HCT116 (cell line): ENCODE results near the gene USP21. TPM values are rescaled to one million over a fixed set of nuclear protein-coding genes. Genes with fewer than 3 reads are reported as not detected.

Source experiments
- ATAC-seq: fragments of 200-7000 bp; cut with Tn5 transposase; 2 replicates; pipeline ENCODE4 v1.9.1; 2020; ENCODE audit warnings: mild to moderate bottlenecking, moderate library complexity
- BruUV-seq: library from RNA; stranded (reverse); fragments of 400-500 nt; replicated peaks from 2 replicates; lab custom pipeline; 2021; lab: Mats Ljungman, UMichigan
- CTCF ChIA-PET: fragments of 300-600 bp; sonication (Branson Sonifier 250); formaldehyde crosslinking; loops from one replicate; lab custom pipeline; 2021; ENCODE audit warnings: antibody characterized with exemption; lab: Charles Lee
- POLR2A ChIA-PET: fragments of 300-600, 350-600 bp; sonication (Branson Sonifier 250); formaldehyde crosslinking; loops from one replicate; lab custom pipeline; 2021; ENCODE audit warnings: antibody characterized with exemption; lab: Charles Lee
- RAD21 ChIA-PET, 2 experiments: fragments of 300-600 bp; sonication (Branson Sonifier 250); formaldehyde crosslinking; loops; one replicate each; lab custom pipeline; 2023; ENCODE audit warnings: low total read pairs in 2 of 2; ENCODE audit not compliant: uncharacterized antibody in 2 of 2, unreplicated experiment in 2 of 2, low non-redundant PET in 1 of 2; lab: Charles Lee
- DNase-seq: peaks from one replicate; pipeline ENCODE4 v3.0.0-alpha.2; 2010; ENCODE audit warnings: low read depth, low spot score
- H2AFZ ChIP-seq: fragments of 200-600 bp; shearing (Covaris generic), sonication (generic); 2 replicates; pipeline ENCODE4 v1.6.1; 2017; ENCODE audit warnings: low read depth, mixed run types, mixed read lengths, antibody characterized with exemption, low read length; ENCODE audit not compliant: poor library complexity, severe bottlenecking
- H3K27ac ChIP-seq: 2 replicates; pipeline ENCODE4 v1.5.1; 2012; ENCODE audit warnings: low read depth, low read length
- H3K27me3 ChIP-seq: fragments of 200-600 bp; sonication (generic); 2 replicates; pipeline ENCODE4 v1.6.1; 2016; ENCODE audit warnings: mixed run types, low read length, mixed read lengths; ENCODE audit not compliant: insufficient read depth
- H3K36me3 ChIP-seq, 2 experiments: fragments of 200-500 bp in 1 of 2; fragments of 200-600 bp in 1 of 2; sonication (Bioruptor generic) in 1 of 2; sonication (generic) in 1 of 2; 2 replicates each; pipeline versions ENCODE4 v1.5.1 to v1.6.1; 2014 to 2016; ENCODE audit warnings: low read length in 2 of 2, inconsistent platforms in 1 of 2, mixed read lengths in 1 of 2, mixed run types in 1 of 2; ENCODE audit not compliant: insufficient read depth in 2 of 2, control insufficient read depth in 1 of 2
- H3K4me1 ChIP-seq, 2 experiments: fragments of 200-600 bp in 1 of 2; sonication (generic) in 1 of 2; 2 replicates each; pipeline versions ENCODE4 v1.5.1 to v1.6.1; 2012 to 2017; ENCODE audit warnings: low read length in 2 of 2, inconsistent platforms in 1 of 2, mild to moderate bottlenecking in 1 of 2, mixed read lengths in 1 of 2, mixed run types in 1 of 2, moderate library complexity in 1 of 2; ENCODE audit not compliant: insufficient read depth in 2 of 2, control insufficient read depth in 1 of 2
- H3K4me2 ChIP-seq: fragments of 200-600 bp; sonication (generic); 2 replicates; pipeline ENCODE4 v1.6.1; 2017; ENCODE audit warnings: mixed run types, low read length, mixed read lengths
- H3K4me3 ChIP-seq, 2 experiments: fragments of 200-600 bp in 1 of 2; sonication (generic) in 1 of 2; replicated peaks in 1 of 2; 2 replicates each; pipeline ENCODE4 v1.5.1; 2011 to 2016; ENCODE audit warnings: low read length in 2 of 2, control low read depth in 1 of 2, low read depth in 1 of 2, mild to moderate bottlenecking in 1 of 2, mixed read lengths in 1 of 2, mixed run types in 1 of 2
- H3K79me2 ChIP-seq: fragments of 200-600 bp; sonication (generic); 2 replicates; pipeline ENCODE4 v1.6.1; 2017; ENCODE audit warnings: mild to moderate bottlenecking, mixed run types, low read length, moderate library complexity, mixed read lengths; ENCODE audit not compliant: insufficient read depth
- H3K9ac ChIP-seq: fragments of 200-600 bp; sonication (generic); 2 replicates; pipeline ENCODE4 v1.6.1; 2016; ENCODE audit warnings: low read length, mixed read lengths
- H3K9me2 ChIP-seq: fragments of 200-600 bp; sonication (generic), shearing (Covaris generic); 2 replicates; pipeline ENCODE4 v1.6.1; 2017; ENCODE audit warnings: mixed run types, mild to moderate bottlenecking, moderate library complexity; ENCODE audit not compliant: insufficient read depth
- H3K9me3 ChIP-seq, 2 experiments: fragments of 200-500 bp in 1 of 2; fragments of 200-600 bp in 1 of 2; sonication (Bioruptor generic) in 1 of 2; sonication (generic) in 1 of 2; 2 replicates each; pipeline ENCODE4 v1.6.1; 2014 to 2017; ENCODE audit warnings: low read length in 2 of 2, mixed read lengths in 2 of 2, inconsistent platforms in 1 of 2, low read depth in 1 of 2, mild to moderate bottlenecking in 1 of 2, mixed run types in 1 of 2, moderate library complexity in 1 of 2; ENCODE audit not compliant: control insufficient read depth in 1 of 2, insufficient read depth in 1 of 2
- H4K20me1 ChIP-seq: fragments of 200-600 bp; sonication (generic), shearing (Covaris generic); 2 replicates; pipeline ENCODE4 v1.6.1; 2017; ENCODE audit warnings: mixed run types, mild to moderate bottlenecking, moderate library complexity; ENCODE audit not compliant: insufficient read depth
- ATF3 ChIP-seq: IDR thresholded peaks from 2 replicates; pipeline ENCODE4 v1.6.1; 2012
- CTCF ChIP-seq, 3 experiments: fragments of 200-600 bp in 1 of 3; sonication (generic) in 1 of 3; IDR thresholded peaks in 2 of 3; conservative IDR thresholded peaks in 1 of 3; 2 replicates each; pipeline ENCODE4 v1.5.1; 2012 to 2017; ENCODE audit warnings: low read depth in 2 of 3, low read length in 2 of 3, antibody characterized with exemption in 1 of 3, borderline replicate concordance in 1 of 3, control low read depth in 1 of 3, mild to moderate bottlenecking in 1 of 3, mixed read lengths in 1 of 3, mixed run types in 1 of 3, moderate library complexity in 1 of 3; ENCODE audit not compliant: insufficient read depth in 1 of 3
- FOSL1 ChIP-seq: IDR thresholded peaks from 2 replicates; pipeline ENCODE4 v1.6.1; 2012; ENCODE audit warnings: low read depth
- POLR2A ChIP-seq: IDR thresholded peaks from 2 replicates; pipeline ENCODE4 v1.7.0; 2011; ENCODE audit warnings: borderline replicate concordance; ENCODE audit not compliant: insufficient read depth, insufficient read length; ENCODE audit errors: extremely low read depth
- POLR2AphosphoS5 ChIP-seq: IDR thresholded peaks from 2 replicates; pipeline ENCODE4 v1.6.1; 2011; ENCODE audit warnings: mild to moderate bottlenecking, low read depth, low read length, moderate library complexity
- intact Hi-C: fragments of 100-400 bp; cut with micrococcal nuclease; formaldehyde crosslinking; loops from 2 replicates; pipeline ENCODE4 v1.10.0; 2022
- total RNA-seq: library from RNA; stranded (reverse); gene quantifications from one replicate; pipeline ENCODE4 v1.2.1, GENCODE V29; 2021; ENCODE audit not compliant: unreplicated experiment

USP21 gene
- total RNA-seq, 1 experiment from 2014 or later, result 22.1 TPM

GRCh38 chr1:161177112-161177935, 18.0 kb downstream of the USP21 start, which contains the start of gene B4GALT3 (continued):
- TF ChIP-seq CTCF (IDR thresholded peaks at IDR 0.05 in 2 of 3, conservative IDR thresholded peaks at IDR 0.05 in 1 of 3; ENCODE audit: borderline replicate concordance in 1 of 3, insufficient read depth in 1 of 3, low read depth in 2 of 3, low read length in 2 of 3), result 0 out of 6 replicates have a peak, but pooled peaks of 1 of the 3 experiments have one; percentile 6
- peak; percentile 94 for TF ChIP-seq POLR2A
- peak; percentile 98 for TF ChIP-seq POLR2AphosphoS5

DNA sequence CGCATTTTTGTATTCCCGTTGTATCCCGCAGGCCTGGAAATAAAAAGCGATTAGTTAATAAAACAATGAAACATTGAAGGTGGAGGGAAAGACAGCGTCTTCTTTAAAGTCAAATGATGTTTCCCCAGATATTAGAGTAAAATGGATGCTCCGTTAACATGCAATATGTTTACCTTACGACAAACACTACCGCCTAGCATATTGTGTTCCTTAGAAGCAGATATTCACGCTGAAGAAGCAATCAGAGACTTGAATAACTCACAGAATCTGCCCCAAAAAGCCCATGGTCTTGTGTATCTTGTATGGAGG, 18.6 kb downstream of the USP21 start:
- RAD21 ChIA-PET, result no interaction called here
- Histone ChIP-seq H3K9me2 (no peaks in the 10 kb centered on the region), H3K4me2 (peak overlapping the region; percentile 89), H3K9me3 (no peaks in the 10 kb centered on the region), H3K79me2 (peaks cover 17% of the 10 kb centered on the region), H3K9ac (peak overlapping the region; percentile 81), H3K36me3 (peaks cover 12 to 17% of the 10 kb centered on the region in 2 experiments; a peak in 2 of 4 replicates), H3K4me1 (peaks cover 19 to 32% of the 10 kb centered on the region in 2 experiments), H4K20me1 (no peaks in the 10 kb centered on the region), H3K4me3 (peak overlapping the region; percentile 90 to 93), H3K27me3 (no peaks in the 10 kb centered on the region), H2AFZ (no peak overlapping the region), H3K27ac (peak overlapping the region; percentile 57)
- 0 out of 6 replicates have a peak, but pooled peaks of 1 of the 3 experiments have one; percentile 1 for TF ChIP-seq CTCF (IDR thresholded peaks at IDR 0.05 in 2 of 3, conservative IDR thresholded peaks at IDR 0.05 in 1 of 3; ENCODE audit: borderline replicate concordance in 1 of 3, insufficient read depth in 1 of 3, low read depth in 2 of 3, low read length in 2 of 3)
- 0 out of 2 replicates have a peak, but pooled peaks have one; percentile 7 for TF ChIP-seq FOSL1
- no peak for TF ChIP-seq ATF3
- CTCF ChIA-PET, result interaction anchor here (2.1 kb wide), 1 partner anchor 12 kb away, joined by 9 read pairs; the partner anchor contains the start of gene PPOX
- ATAC-seq (no peak), DNase-seq (no peak)
- POLR2A ChIA-PET, result interaction anchor here (1.5 kb wide), 1 partner anchor 12 kb away, joined by 8 read pairs; the partner anchor contains the start of gene PPOX
- intact Hi-C loops, result no loop called here
- BruUV-seq, result TSS peak; percentile 95
